ENCODE results near the gene LYAR.

Gene LYAR

GRCh38 chr4:4296283-4296846 lies 6.4 kb upstream of the LYAR start:
- TF ChIP-seq CTCF (conservative IDR thresholded peaks at IDR 0.05; ENCODE audit: low read length): no peak
- DNase-seq (ENCODE audit: low read depth): no peak
- no peak overlapping the region for H3K4me3 ChIP-seq (ENCODE audit: low read length)

GRCh38 chr4:4293279-4293678 lies 3.3 kb upstream of the LYAR start:
- H3K4me3 ChIP-seq (ENCODE audit: low read length): no peak overlapping the region
- no peak for TF ChIP-seq CTCF (conservative IDR thresholded peaks at IDR 0.05; ENCODE audit: low read length)
- no peak for DNase-seq (ENCODE audit: low read depth)

DNA sequence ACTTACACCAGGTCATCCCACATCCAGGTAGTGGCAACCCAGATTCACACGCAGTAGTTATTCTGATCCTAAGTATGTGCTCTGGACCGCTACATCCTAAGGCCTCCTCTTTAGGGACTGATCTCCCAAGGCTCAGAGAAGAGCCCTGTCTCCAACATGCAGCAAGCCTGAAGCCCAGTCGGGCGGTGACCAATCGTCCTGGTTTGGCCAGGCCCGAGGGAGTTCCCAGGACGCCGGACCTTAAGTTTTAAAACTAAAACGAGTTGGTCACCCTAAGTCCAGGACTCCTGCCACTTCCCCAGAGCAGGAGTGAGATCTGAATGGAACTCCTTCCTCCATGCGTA lies 385 bp downstream of the LYAR start:
- no peak for TF ChIP-seq CTCF (conservative IDR thresholded peaks at IDR 0.05; ENCODE audit: low read length)
- DNase-seq (ENCODE audit: low read depth): peak; percentile 13
- peak overlapping the region; percentile 93 for H3K4me3 ChIP-seq (ENCODE audit: low read length)

- H3K4me3 ChIP-seq (ENCODE audit: low read length): peak overlapping the region; percentile 93
- no peak for DNase-seq (ENCODE audit: low read depth)
- no peak for TF ChIP-seq CTCF (conservative IDR thresholded peaks at IDR 0.05; ENCODE audit: low read length)
These were observed 899 bp downstream of the LYAR start for GRCh38 chr4:4289055-4289454.

GRCh38 chr4:4288098-4288497 lies 1.9 kb downstream of the LYAR start:
- DNase-seq (ENCODE audit: low read depth): no peak
- no peak for TF ChIP-seq CTCF (conservative IDR thresholded peaks at IDR 0.05; ENCODE audit: low read length)
- no peak overlapping the region for H3K4me3 ChIP-seq (ENCODE audit: low read length)

DNA sequence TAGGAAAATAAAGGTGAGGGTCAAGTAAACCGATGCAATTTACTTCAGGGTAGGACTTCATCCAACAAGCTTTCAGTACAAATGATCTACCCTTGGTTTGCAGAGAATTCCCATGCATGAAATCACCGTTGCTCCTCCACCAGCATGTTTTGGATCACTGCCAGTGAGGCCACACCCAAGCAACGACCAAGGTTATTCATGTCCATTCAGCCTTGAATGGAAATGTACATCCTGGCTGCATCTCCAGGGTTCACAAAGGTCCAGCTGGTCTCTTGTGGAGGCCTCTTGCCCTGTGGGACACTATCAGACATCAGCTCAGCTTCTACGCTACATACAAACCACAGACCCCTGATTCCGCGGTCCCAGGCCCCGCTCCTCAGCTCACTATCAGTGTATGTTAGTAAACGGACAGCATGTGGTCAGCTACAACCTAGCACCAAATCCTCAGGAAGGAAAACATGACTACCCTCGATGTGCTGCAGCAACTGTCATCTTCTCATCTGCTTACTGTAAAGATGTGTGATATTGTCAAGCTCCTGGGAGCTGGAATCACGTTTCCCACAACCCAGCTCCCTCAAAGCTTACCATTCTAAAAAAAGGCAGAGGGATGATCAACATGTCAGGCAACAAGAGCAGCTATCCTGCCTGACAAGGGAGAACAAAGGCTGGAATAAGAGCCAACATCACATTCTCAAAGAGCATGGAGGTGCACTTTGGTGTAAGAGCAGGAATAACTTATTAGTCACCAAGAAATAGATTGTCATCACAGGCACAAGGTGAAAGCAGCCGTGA lies 4.9 kb downstream of the LYAR start:
- no peak overlapping the region for H3K4me3 ChIP-seq (ENCODE audit: low read length)
- no peak for TF ChIP-seq CTCF (conservative IDR thresholded peaks at IDR 0.05; ENCODE audit: low read length)
- peak; percentile 3 for DNase-seq (ENCODE audit: low read depth)

DNA sequence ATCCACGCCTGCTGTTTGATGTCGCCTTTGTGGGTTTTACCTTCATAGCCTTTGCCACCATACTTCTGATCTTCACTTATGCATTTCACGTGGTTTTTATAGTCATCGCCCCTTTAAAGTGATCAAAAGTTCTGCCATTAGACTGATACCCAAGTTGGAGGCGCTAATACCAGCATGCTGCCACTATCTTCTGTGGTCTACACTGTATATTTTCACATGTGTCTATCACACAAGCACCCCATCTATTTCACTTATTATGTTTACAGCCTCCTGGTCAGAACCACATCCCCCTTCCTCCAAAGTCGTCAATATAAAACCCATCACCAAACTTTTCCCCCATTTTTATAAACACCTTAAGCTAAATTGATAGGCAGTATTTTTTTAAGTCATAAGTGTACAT lies 8.2 kb downstream of the LYAR start:
- TF ChIP-seq CTCF (conservative IDR thresholded peaks at IDR 0.05; ENCODE audit: low read length): no peak
- H3K4me3 ChIP-seq (ENCODE audit: low read length): no peak overlapping the region
- DNase-seq (ENCODE audit: low read depth): no peak

All from AG10803 (cell line).